BLaER1 (cell line): ENCODE measurements around the gene TENM4.

Experiments used
- H3K27ac ChIP-seq: shearing (Covaris generic); formaldehyde crosslinking; 2 replicates; pipeline ENCODE4 v1.8.1; 2022
- H3K27me3 ChIP-seq: shearing (Covaris generic); formaldehyde crosslinking; 2 replicates; pipeline ENCODE4 v1.8.1; 2022
- H3K36me3 ChIP-seq: shearing (Covaris generic); formaldehyde crosslinking; 2 replicates; pipeline ENCODE4 v1.8.1; 2022
- H3K4me1 ChIP-seq: shearing (Covaris generic); formaldehyde crosslinking; 2 replicates; pipeline ENCODE4 v1.8.1; 2022
- H3K4me2 ChIP-seq: shearing (Covaris generic); formaldehyde crosslinking; 2 replicates; pipeline ENCODE4 v1.8.1; 2022
- H3K4me3 ChIP-seq: shearing (Covaris generic); formaldehyde crosslinking; 2 replicates; pipeline ENCODE4 v1.8.1; 2022
- H3K9ac ChIP-seq: shearing (Covaris generic); formaldehyde crosslinking; 2 replicates; pipeline ENCODE4 v1.8.1; 2022
- H3K9me3 ChIP-seq: shearing (Covaris generic); formaldehyde crosslinking; 2 replicates; pipeline ENCODE4 v1.8.1; 2022
- H4K20me1 ChIP-seq: shearing (Covaris generic); formaldehyde crosslinking; 2 replicates; pipeline ENCODE4 v1.8.1; 2022
- Cebpa-rat ChIP-seq: shearing (Covaris generic); IDR thresholded peaks from 2 replicates; pipeline ENCODE4 v1.8.1; 2022

The TENM4 gene

GRCh38 chr11:78664636-78665035 lies 776.2 kb downstream of the TENM4 start:
- peaks cover 62% of the 10 kb centered on the region for H3K36me3 ChIP-seq
- no peak overlapping the region for H3K27ac ChIP-seq
- H3K9ac ChIP-seq, result no peak overlapping the region
- no peak overlapping the region for H3K4me2 ChIP-seq
- no peak for TF ChIP-seq Cebpa-rat
- H4K20me1 ChIP-seq, result no peaks in the 10 kb centered on the region
- no peaks in the 10 kb centered on the region for H3K9me3 ChIP-seq
- H3K4me1 ChIP-seq, result no peaks in the 10 kb centered on the region
- no peaks in the 10 kb centered on the region for H3K27me3 ChIP-seq
- H3K4me3 ChIP-seq, result no peak overlapping the region

- no peaks in the 10 kb centered on the region for H3K27me3 ChIP-seq
Observed at GRCh38 chr11:78662811-78663210, 778.0 kb downstream of the TENM4 start.

GRCh38 chr11:78660471-78660870 lies 780.4 kb downstream of the TENM4 start:
- H3K27me3 ChIP-seq, result no peaks in the 10 kb centered on the region
- TF ChIP-seq Cebpa-rat, result no peak

More at GRCh38 chr11:78662811-78663210, 778.0 kb downstream of the TENM4 start:
- no peak overlapping the region for H3K27ac ChIP-seq
- peaks cover 62% of the 10 kb centered on the region for H3K36me3 ChIP-seq
- H3K4me1 ChIP-seq, result no peaks in the 10 kb centered on the region
- H3K9ac ChIP-seq, result no peak overlapping the region
- H3K4me3 ChIP-seq, result no peak overlapping the region
- no peaks in the 10 kb centered on the region for H4K20me1 ChIP-seq
- H3K4me2 ChIP-seq, result no peak overlapping the region
- TF ChIP-seq Cebpa-rat, result no peak
- H3K9me3 ChIP-seq, result no peaks in the 10 kb centered on the region

GRCh38 chr11:78659326-78660270 lies 781.2 kb downstream of the TENM4 start:
- Histone ChIP-seq H3K27me3 (no peaks in the 10 kb centered on the region), H3K4me2 (no peak overlapping the region), H3K36me3 (peaks cover 53% of the 10 kb centered on the region), H3K4me1 (no peaks in the 10 kb centered on the region), H3K9me3 (no peaks in the 10 kb centered on the region), H3K9ac (no peak overlapping the region), H3K27ac (no peak overlapping the region), H4K20me1 (no peaks in the 10 kb centered on the region), H3K4me3 (no peak overlapping the region)
- TF ChIP-seq Cebpa-rat, result no peak

More at GRCh38 chr11:78660471-78660870, 780.4 kb downstream of the TENM4 start:
- Histone ChIP-seq H4K20me1 (no peaks in the 10 kb centered on the region), H3K9me3 (no peaks in the 10 kb centered on the region), H3K36me3 (peaks cover 56% of the 10 kb centered on the region), H3K4me2 (no peak overlapping the region), H3K27ac (no peak overlapping the region), H3K4me1 (no peaks in the 10 kb centered on the region), H3K9ac (no peak overlapping the region), H3K4me3 (no peak overlapping the region)

GRCh38 chr11:78657968-78658839 lies 782.6 kb downstream of the TENM4 start:
- Histone ChIP-seq H3K4me2 (no peak overlapping the region), H3K27me3 (no peaks in the 10 kb centered on the region), H3K4me1 (no peaks in the 10 kb centered on the region), H3K36me3 (peaks cover 53% of the 10 kb centered on the region), H3K9ac (no peak overlapping the region), H4K20me1 (no peaks in the 10 kb centered on the region), H3K4me3 (no peak overlapping the region), H3K27ac (no peak overlapping the region), H3K9me3 (no peaks in the 10 kb centered on the region)
- no peak for TF ChIP-seq Cebpa-rat

GRCh38 chr11:78657441-78657840 lies 783.4 kb downstream of the TENM4 start:
- H3K4me1 ChIP-seq, result no peaks in the 10 kb centered on the region
- H4K20me1 ChIP-seq, result no peaks in the 10 kb centered on the region
- no peak overlapping the region for H3K27ac ChIP-seq
- no peaks in the 10 kb centered on the region for H3K9me3 ChIP-seq
- H3K4me2 ChIP-seq, result no peak overlapping the region
- no peak overlapping the region for H3K4me3 ChIP-seq
- H3K27me3 ChIP-seq, result no peaks in the 10 kb centered on the region
- peaks cover 53% of the 10 kb centered on the region for H3K36me3 ChIP-seq
- no peak overlapping the region for H3K9ac ChIP-seq
- no peak for TF ChIP-seq Cebpa-rat

GRCh38 chr11:78656984-78657383 lies 783.8 kb downstream of the TENM4 start:
- TF ChIP-seq Cebpa-rat, result no peak
- H3K36me3 ChIP-seq, result peaks cover 53% of the 10 kb centered on the region
- H3K4me1 ChIP-seq, result no peaks in the 10 kb centered on the region
- H3K27ac ChIP-seq, result no peak overlapping the region
- no peak overlapping the region for H3K4me2 ChIP-seq
- no peaks in the 10 kb centered on the region for H3K27me3 ChIP-seq
- H4K20me1 ChIP-seq, result no peaks in the 10 kb centered on the region
- H3K9ac ChIP-seq, result no peak overlapping the region
- H3K4me3 ChIP-seq, result no peak overlapping the region
- no peaks in the 10 kb centered on the region for H3K9me3 ChIP-seq

GRCh38 chr11:78656327-78656726 lies 784.5 kb downstream of the TENM4 start:
- TF ChIP-seq Cebpa-rat, result no peak
- Histone ChIP-seq H4K20me1 (no peaks in the 10 kb centered on the region), H3K27ac (no peak overlapping the region), H3K4me1 (no peaks in the 10 kb centered on the region), H3K9ac (no peak overlapping the region), H3K4me2 (no peak overlapping the region), H3K36me3 (peaks cover 47% of the 10 kb centered on the region), H3K9me3 (no peaks in the 10 kb centered on the region), H3K27me3 (no peaks in the 10 kb centered on the region), H3K4me3 (no peak overlapping the region)

- Histone ChIP-seq H3K27me3 (no peaks in the 10 kb centered on the region), H4K20me1 (no peaks in the 10 kb centered on the region), H3K27ac (no peak overlapping the region), H3K4me1 (no peaks in the 10 kb centered on the region), H3K9me3 (no peaks in the 10 kb centered on the region), H3K4me2 (no peak overlapping the region), H3K9ac (no peak overlapping the region), H3K4me3 (no peak overlapping the region), H3K36me3 (peaks cover 40% of the 10 kb centered on the region)
- no peak for TF ChIP-seq Cebpa-rat
Observed at GRCh38 chr11:78655561-78655960, 785.3 kb downstream of the TENM4 start.

- Histone ChIP-seq H3K4me1 (no peaks in the 10 kb centered on the region), H4K20me1 (no peaks in the 10 kb centered on the region), H3K27ac (no peak overlapping the region), H3K4me2 (no peak overlapping the region), H3K27me3 (no peaks in the 10 kb centered on the region), H3K9me3 (no peaks in the 10 kb centered on the region), H3K9ac (no peak overlapping the region), H3K4me3 (no peak overlapping the region), H3K36me3 (peaks cover 33% of the 10 kb centered on the region)
- TF ChIP-seq Cebpa-rat, result no peak
Observed at GRCh38 chr11:78654866-78655265, 786.0 kb downstream of the TENM4 start.
